Lung (tissue), 12 donors: Measurements from ENCODE around the gene KCNMA1. TPM values are rescaled to one million over a fixed set of nuclear protein-coding genes. Genes with fewer than 3 reads are reported as not detected.

ENCODE experiments used
- ATAC-seq: fragments of 200-7000 bp; cut with Tn5 transposase; one replicate; pipeline ENCODE4 v1.9.1; 2020; ENCODE audit warnings: moderate number of reproducible peaks; ENCODE audit not compliant: insufficient read depth, low FRiP score
- DNase-seq, 3 donors: peaks; one replicate each; pipeline ENCODE4 v3.0.0-alpha.2; 2013 to 2017
- H3K27ac ChIP-seq, 2 donors: one replicate each; pipeline ENCODE4 v1.5.1; 2013; ENCODE audit warnings: mild to moderate bottlenecking in 2 of 2, moderate library complexity in 2 of 2, control low read depth in 1 of 2, inconsistent platforms in 1 of 2, low read depth in 1 of 2, low read length in 1 of 2
- H3K27me3 ChIP-seq, 3 donors: one replicate each; pipeline ENCODE4 v1.5.1; 2013; ENCODE audit warnings: low read length in 2 of 3; ENCODE audit not compliant: control insufficient read depth in 3 of 3, insufficient read depth in 3 of 3
- H3K36me3 ChIP-seq, 4 donors: one replicate each; pipeline ENCODE4 v1.5.1; 2013; ENCODE audit warnings: low read length in 4 of 4, mild to moderate bottlenecking in 1 of 4, moderate library complexity in 1 of 4; ENCODE audit not compliant: control insufficient read depth in 4 of 4, insufficient read depth in 4 of 4
- H3K4me1 ChIP-seq, 5 donors: one replicate each; pipeline ENCODE4 v1.5.1; 2013; ENCODE audit warnings: low read length in 5 of 5, mild to moderate bottlenecking in 2 of 5, moderate library complexity in 1 of 5; ENCODE audit not compliant: control insufficient read depth in 5 of 5, insufficient read depth in 5 of 5
- H3K4me3 ChIP-seq: one replicate; pipeline ENCODE4 v1.5.1; 2013; ENCODE audit warnings: mild to moderate bottlenecking, control low read depth, moderate library complexity
- H3K9ac ChIP-seq, 2 donors: one replicate each; pipeline ENCODE4 v1.5.1; 2013; ENCODE audit warnings: low read length in 2 of 2, control low read depth in 1 of 2; ENCODE audit not compliant: insufficient read depth in 1 of 2
- H3K9me3 ChIP-seq, 4 donors: one replicate each; pipeline ENCODE4 v1.5.1; 2013; ENCODE audit warnings: low read length in 3 of 4, mild to moderate bottlenecking in 1 of 4, moderate library complexity in 1 of 4; ENCODE audit not compliant: control insufficient read depth in 4 of 4, insufficient read depth in 3 of 4
- WGBS, 2 donors: extraction: QIAGEN DNeasy Blood & Tissue Kit; methylation state at CpG; one replicate each; pipeline ENCODE4 v1.1.7; 2013; 5-methylcytosine and 5-hydroxymethylcytosine counted together
- polyA plus RNA-seq, 2 donors: library from polyadenylated mRNA; stranded (reverse); fragments of 200-250 nt; gene quantifications; one replicate each; pipeline ENCODE4 v1.2.1, GENCODE V29; 2013
- total RNA-seq, 2 donors: library from RNA; depleted of rRNA in 1 of 2; stranded (reverse); fragments of >200 nt in 1 of 2; gene quantifications; one replicate each; pipeline ENCODE4 v1.2.1, GENCODE V29; 2014 to 2021
- TF ChIP-seq, protein P1 (sequence below): IDR thresholded peaks from 2 replicates; pipeline ENCODE4 v1.5.1; 2012; ENCODE audit warnings: mild to moderate bottlenecking; ENCODE audit errors: control extremely low read depth, extremely low read depth
- donor health status: control.
- donor health status: control.
- donor health status: Bipolar disorder and iron deficiency.
- donor health status: healthy.
- donor health status: DM: yes; HTN: yes; CAD: no.

KCNMA1 gene
- total and polyA plus RNA-seq, 4 donors = 3.8 to 13.0 (median 5.5) TPM

DNA sequence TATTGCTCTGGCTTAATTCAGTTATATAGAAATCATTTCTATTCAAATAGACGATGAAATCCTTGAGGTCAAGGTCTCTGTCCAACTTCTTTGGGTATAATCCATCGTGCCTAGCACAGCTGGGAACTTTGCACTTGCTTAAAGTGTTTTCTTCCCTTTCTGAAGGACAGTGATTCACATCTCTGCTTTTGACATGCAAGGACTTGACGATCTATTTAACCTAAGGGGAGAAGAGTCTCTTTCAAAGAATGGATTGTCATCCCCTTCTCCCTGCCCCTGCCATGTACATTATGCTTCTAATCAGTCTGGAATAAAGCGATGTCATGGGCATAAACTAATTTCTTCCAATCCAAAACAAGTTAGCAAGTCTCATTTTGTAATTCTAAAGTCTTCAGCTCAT, 488.6 kb downstream of the KCNMA1 start:
- ATAC-seq = no peak
- TF ChIP-seq, protein P1, sequence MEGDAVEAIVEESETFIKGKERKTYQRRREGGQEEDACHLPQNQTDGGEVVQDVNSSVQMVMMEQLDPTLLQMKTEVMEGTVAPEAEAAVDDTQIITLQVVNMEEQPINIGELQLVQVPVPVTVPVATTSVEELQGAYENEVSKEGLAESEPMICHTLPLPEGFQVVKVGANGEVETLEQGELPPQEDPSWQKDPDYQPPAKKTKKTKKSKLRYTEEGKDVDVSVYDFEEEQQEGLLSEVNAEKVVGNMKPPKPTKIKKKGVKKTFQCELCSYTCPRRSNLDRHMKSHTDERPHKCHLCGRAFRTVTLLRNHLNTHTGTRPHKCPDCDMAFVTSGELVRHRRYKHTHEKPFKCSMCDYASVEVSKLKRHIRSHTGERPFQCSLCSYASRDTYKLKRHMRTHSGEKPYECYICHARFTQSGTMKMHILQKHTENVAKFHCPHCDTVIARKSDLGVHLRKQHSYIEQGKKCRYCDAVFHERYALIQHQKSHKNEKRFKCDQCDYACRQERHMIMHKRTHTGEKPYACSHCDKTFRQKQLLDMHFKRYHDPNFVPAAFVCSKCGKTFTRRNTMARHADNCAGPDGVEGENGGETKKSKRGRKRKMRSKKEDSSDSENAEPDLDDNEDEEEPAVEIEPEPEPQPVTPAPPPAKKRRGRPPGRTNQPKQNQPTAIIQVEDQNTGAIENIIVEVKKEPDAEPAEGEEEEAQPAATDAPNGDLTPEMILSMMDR = no peak
- Histone ChIP-seq H3K27me3 (peaks cover 0 to 5% (median 0%) of the 10 kb centered on the region in 3 donors), H3K27ac (no peak overlapping the region), H3K9ac (no peak overlapping the region), H3K4me3 (no peak overlapping the region), H3K36me3 (no peaks in the 10 kb centered on the region), H3K9me3 (peaks cover 0 to 1% (median 0%) of the 10 kb centered on the region in 4 donors), H3K4me1 (no peaks in the 10 kb centered on the region)
- 91 to 95% methylated on average over 4 of the region's 4 CpGs for WGBS, 2 donors
- no peak for DNase-seq

DNA sequence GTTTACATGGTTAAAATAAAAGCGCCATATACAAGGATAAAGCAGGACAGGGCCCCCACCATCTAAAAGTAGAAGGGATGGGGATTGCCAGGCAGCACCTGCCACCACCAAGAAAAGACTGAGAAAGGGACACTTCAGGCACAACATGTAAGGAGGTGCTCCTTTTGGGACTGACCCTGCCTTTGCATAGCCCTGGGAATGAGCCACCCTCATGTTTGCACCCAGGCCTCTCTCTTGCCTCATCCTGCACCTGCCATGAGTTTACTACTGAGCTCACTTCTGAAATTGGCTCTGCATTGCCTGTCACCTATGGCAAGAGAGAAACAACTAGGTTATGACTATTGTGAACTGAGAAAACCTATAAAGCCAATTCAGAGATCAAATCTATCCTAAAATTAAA, 489.7 kb downstream of the KCNMA1 start:
- Histone ChIP-seq H3K27ac (no peak overlapping the region), H3K4me1 (no peaks in the 10 kb centered on the region), H3K4me3 (no peak overlapping the region), H3K9me3 (peaks cover 0 to 1% (median 0%) of the 10 kb centered on the region in 4 donors), H3K27me3 (peaks cover 0 to 5% (median 0%) of the 10 kb centered on the region in 3 donors), H3K36me3 (no peaks in the 10 kb centered on the region), H3K9ac (no peak overlapping the region)
- TF ChIP-seq, protein P1 = no peak
- ATAC-seq = no peak
- no peak for DNase-seq
- 97% methylated on average over 1 of the region's 1 CpG for WGBS, 2 donors

DNA sequence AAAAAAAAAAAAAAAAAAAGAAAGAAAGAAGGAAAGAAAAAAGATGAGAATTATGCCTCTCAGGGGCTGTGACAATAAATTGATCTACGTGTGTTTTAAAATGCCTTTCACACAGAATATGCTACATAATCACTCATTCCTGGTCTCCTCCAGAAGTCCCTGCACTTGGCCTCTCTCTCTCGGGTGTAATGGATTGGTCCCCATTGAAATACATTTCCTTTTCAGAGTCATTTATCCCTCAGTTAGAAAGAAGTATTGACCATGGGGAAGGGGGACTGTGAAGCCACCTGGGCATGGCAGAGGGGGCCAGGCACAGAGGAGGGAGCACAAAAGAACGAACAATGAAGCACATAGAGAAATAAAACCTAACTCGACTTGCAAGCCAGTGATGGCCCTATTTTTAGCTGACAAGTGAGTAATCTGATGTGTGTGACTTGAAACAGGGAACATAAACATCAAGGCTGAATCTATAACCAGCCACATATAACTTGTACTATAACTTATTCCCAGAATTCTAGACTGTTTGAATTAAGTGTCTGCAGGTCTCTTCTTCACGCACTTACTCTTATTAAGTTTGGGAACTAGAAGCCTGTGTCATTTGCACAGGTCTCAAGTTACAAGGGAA, 490.8 kb downstream of the KCNMA1 start:
- TF ChIP-seq, protein P1 = no peak
- ATAC-seq = no peak
- no peak overlapping the region for H3K27ac ChIP-seq
- H3K9ac ChIP-seq = no peak overlapping the region
- H3K9me3 ChIP-seq = peaks cover 0 to 1% (median 0%) of the 10 kb centered on the region in 4 donors
- WGBS, 2 donors = 70 to 86% methylated on average over 5 of the region's 5 CpGs
- no peak overlapping the region for H3K4me3 ChIP-seq
- H3K36me3 ChIP-seq = no peaks in the 10 kb centered on the region
- DNase-seq = no peak
- no peaks in the 10 kb centered on the region for H3K4me1 ChIP-seq
- peaks cover 0 to 5% (median 0%) of the 10 kb centered on the region in 3 donors for H3K27me3 ChIP-seq

DNA sequence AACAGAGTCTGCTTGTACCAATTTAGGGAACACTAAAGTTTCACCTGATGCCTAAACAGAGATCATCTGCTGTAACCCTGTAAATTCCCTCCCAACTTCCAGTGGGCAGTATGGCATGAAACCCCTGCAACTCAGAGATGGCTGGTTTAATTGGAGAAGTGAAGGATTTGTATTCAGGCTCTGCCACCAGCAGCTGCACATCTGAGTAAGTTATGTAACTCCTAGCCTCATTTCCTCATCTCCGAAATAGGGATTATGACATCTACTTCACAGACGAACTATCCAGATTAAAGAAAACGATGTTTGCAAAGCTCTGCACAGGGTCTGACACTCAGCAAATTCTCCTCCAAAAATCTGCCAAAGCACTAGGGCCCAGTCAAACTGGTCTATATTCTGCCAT, 493.0 kb downstream of the KCNMA1 start:
- H3K27ac ChIP-seq = no peak overlapping the region
- no peak overlapping the region for H3K9ac ChIP-seq
- 32 to 48% methylated on average over 3 of the region's 3 CpGs for WGBS, 2 donors
- H3K4me1 ChIP-seq = peaks cover 0 to 2% (median 0%) of the 10 kb centered on the region in 5 donors
- DNase-seq = no peak
- H3K9me3 ChIP-seq = peaks cover 0 to 1% (median 0%) of the 10 kb centered on the region in 4 donors
- no peak for ATAC-seq
- no peaks in the 10 kb centered on the region for H3K36me3 ChIP-seq
- TF ChIP-seq, protein P1 = no peak
- no peak overlapping the region for H3K4me3 ChIP-seq
- H3K27me3 ChIP-seq = no peaks in the 10 kb centered on the region
